Astrocyte (in vitro differentiated cells and primary cell): ENCODE results near the gene FAM234A.

ENCODE experiments used
- CTCF ChIP-seq: IDR thresholded peaks from 2 replicates; pipeline ENCODE4 v1.5.1; 2011; ENCODE audit warnings: low read depth, mild to moderate bottlenecking, inconsistent platforms, low read length, moderate library complexity; ENCODE audit not compliant: insufficient read depth
- EZH2 ChIP-seq: IDR thresholded peaks from 2 replicates; pipeline ENCODE4 v1.6.1; 2012; ENCODE audit warnings: mild to moderate bottlenecking, low read length, inconsistent platforms; ENCODE audit not compliant: insufficient read depth

GRCh38 chr16:265711-266110, 31.1 kb downstream of the FAM234A start:
- TF ChIP-seq CTCF (no peak), EZH2 (no peak)
